ENCODE measurements around the gene PGGHG. TPM values are rescaled to one million over a fixed set of nuclear protein-coding genes. Genes with fewer than 3 reads are reported as not detected.

PGGHG gene
- total RNA-seq, 2 experiments from 2014 or later, result 641 to 664 TPM

- Mint-ChIP-seq H3K36me3 (peaks cover 2% of the 10 kb centered on the region), H3K4me3 (no peak overlapping the region), H3K9me3 (no peaks in the 10 kb centered on the region), H3K27ac (no peak overlapping the region), H3K4me1 (peaks cover 21% of the 10 kb centered on the region), H3K27me3 (peaks cover 3% of the 10 kb centered on the region)
- no peak for ATAC-seq (ENCODE audit: low read depth)
- no peak for DNase-seq
- POLR2A ChIA-PET, result interaction anchor here (1.2 to 3.7 kb wide), 4 partner anchors 10 to 39 kb away, joined by 5 to 17 read pairs (median 10); no protein-coding TSS in a partner anchor
These were observed 51.9 kb downstream of the PGGHG start for GRCh38 chr11:340539-341512.

GRCh38 chr11:342328-342727, 53.4 kb downstream of the PGGHG start:
- Mint-ChIP-seq H3K27ac (no peak overlapping the region), H3K27me3 (peaks cover 3% of the 10 kb centered on the region), H3K4me3 (no peak overlapping the region), H3K4me1 (peaks cover 10% of the 10 kb centered on the region), H3K9me3 (no peaks in the 10 kb centered on the region), H3K36me3 (peaks cover 2% of the 10 kb centered on the region)
- ATAC-seq (ENCODE audit: low read depth) (no peak), DNase-seq (no peak)
- POLR2A ChIA-PET, result interaction anchor here (3.7 kb wide), 1 partner anchor 13 kb away, joined by 14 read pairs; no protein-coding TSS in a partner anchor

GRCh38 chr11:344836-345578, 56.1 kb downstream of the PGGHG start:
- Mint-ChIP-seq H3K4me1 (peaks cover 10% of the 10 kb centered on the region), H3K36me3 (peaks cover 2% of the 10 kb centered on the region), H3K27me3 (peaks cover 3% of the 10 kb centered on the region), H3K4me3 (no peak overlapping the region), H3K27ac (no peak overlapping the region), H3K9me3 (no peaks in the 10 kb centered on the region)
- POLR2A ChIA-PET, result interaction anchor here (0.9 to 1.2 kb wide), 2 partner anchors 25 to 52 kb away, joined by 3 read pairs; no protein-coding TSS in a partner anchor
- ATAC-seq (ENCODE audit: low read depth), result no peak
- no peak for DNase-seq

Other genes starting within 250 kb of the PGGHG start
- gene SCGB1C1, start 96.0 kb upstream of the PGGHG start, total RNA-seq, result not detected
- 10 to 100 TPM; 56.9 to 61.9 TPM for gene BET1L, start 81.7 kb upstream of the PGGHG start, total RNA-seq
- gene RIC8A, start 81.4 kb upstream of the PGGHG start, total RNA-seq, result 100 to 1,000 TPM; 102 to 111 TPM
- gene SIRT3, start 52.8 kb upstream of the PGGHG start, total RNA-seq, result 10 to 100 TPM; 24.3 to 25.2 TPM
- 100 to 1,000 TPM; 130 to 131 TPM for gene PSMD13, start 52.1 kb upstream of the PGGHG start, total RNA-seq
- 10 to 100 TPM; 32.1 to 34.0 TPM for gene NLRP6, start 10.7 kb upstream of the PGGHG start, total RNA-seq
- gene IFITM5, start 10.4 kb downstream of the PGGHG start, total RNA-seq, result not detected
- 1,000 to 10,000 TPM; 1,890 to 1,949 TPM for gene IFITM2, start 18.7 kb downstream of the PGGHG start, total RNA-seq
- gene IFITM1, start 24.9 kb downstream of the PGGHG start, total RNA-seq, result 1,000 to 10,000 TPM; 1,182 to 1,374 TPM
- 100 to 1,000 TPM; 258 to 267 TPM for gene IFITM3, start 31.7 kb downstream of the PGGHG start, total RNA-seq
- 1 to 10 TPM; 1.1 TPM for gene B4GALNT4, start 80.4 kb downstream of the PGGHG start, total RNA-seq
- gene PKP3, start 105.1 kb downstream of the PGGHG start, total RNA-seq, result under 1 TPM; 0.30 to 0.45 TPM
- 100 to 1,000 TPM; 273 to 276 TPM for gene SIGIRR, start 125.9 kb downstream of the PGGHG start, total RNA-seq
- 100 to 1,000 TPM; 115 to 122 TPM for gene ANO9, start 152.9 kb downstream of the PGGHG start, total RNA-seq
- 10 to 100 TPM; 27.6 to 27.8 TPM for gene PTDSS2, start 161.2 kb downstream of the PGGHG start, total RNA-seq
- 10 to 100 TPM; 88.9 to 93.2 TPM for gene RNH1, start 218.1 kb downstream of the PGGHG start, total RNA-seq
- 10 to 100 TPM; 47.6 to 49.9 TPM for gene HRAS, start 246.4 kb downstream of the PGGHG start, total RNA-seq
- 1 to 10 TPM; 4.3 to 4.7 TPM for gene LRRC56, start 248.4 kb downstream of the PGGHG start, total RNA-seq

All from activated naive CD8-positive, alpha-beta T cell treated with anti-CD3 and anti-CD28 coated beads, Interleukin-2, amount 10 ng/mL, durations not matched to agents 7 days and 5 days (primary cell).